Measurements from ENCODE around the gene NYAP2.

The NYAP2 gene

GRCh38 chr2:225512876-225513540 lies 113.5 kb downstream of the NYAP2 start:
- Histone ChIP-seq H3K27me3 (replicated peaks in 2 of 5; ENCODE audit: control insufficient read depth in 4 of 5, insufficient read depth in 5 of 5, low read length in 4 of 5) (no peaks in the 10 kb centered on the region), H3K4me3 (ENCODE audit: control insufficient read depth in 1 of 7, extremely low read depth in 1 of 7, insufficient read depth in 4 of 7, low read depth in 2 of 7, low read length in 6 of 7) (no peak overlapping the region), H3K36me3 (ENCODE audit: control insufficient read depth in 4 of 4, insufficient read depth in 4 of 4, low read length in 3 of 4) (no peaks in the 10 kb centered on the region), H3K27ac (ENCODE audit: insufficient read depth in 1 of 2, low read depth in 1 of 2, low read length in 2 of 2, poor library complexity in 1 of 2, severe bottlenecking in 2 of 2) (no peak overlapping the region), H3K4me1 (ENCODE audit: control extremely low read depth in 1 of 4, control insufficient read depth in 4 of 4, insufficient read depth in 4 of 4, low read length in 3 of 4) (no peaks in the 10 kb centered on the region), H3K9me3 (ENCODE audit: control extremely low read depth in 1 of 5, control insufficient read depth in 4 of 5, insufficient read depth in 2 of 5, low read depth in 1 of 5, low read length in 4 of 5) (no peaks in the 10 kb centered on the region)
- ChIA-PET POLR2A (no interaction called here), CTCF (no interaction called here)
- 97% methylated on average over 6 of the region's 9 CpGs for WGBS (ENCODE audit: insufficient coverage)
- no peak for DNase-seq

DNA sequence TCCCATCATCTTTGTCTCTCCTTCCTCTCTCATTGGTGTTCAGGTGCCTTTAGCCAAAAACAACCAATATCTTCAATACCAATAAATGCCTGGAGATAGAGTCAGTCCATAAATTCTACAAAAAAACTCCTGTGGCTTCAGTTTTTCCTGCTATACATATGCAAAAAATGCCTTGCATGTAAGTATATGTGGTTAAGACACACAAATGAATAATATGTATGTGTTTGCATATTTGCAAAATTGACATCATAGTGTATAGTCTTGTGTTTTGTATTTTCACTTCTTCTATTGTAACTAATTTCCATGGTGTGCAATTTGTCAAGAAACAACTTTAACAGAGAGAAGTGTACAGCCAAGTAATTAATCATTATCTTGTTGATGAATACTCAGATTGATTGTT lies 115.5 kb downstream of the NYAP2 start:
- Histone ChIP-seq H3K4me1 (ENCODE audit: control extremely low read depth in 1 of 4, control insufficient read depth in 4 of 4, insufficient read depth in 4 of 4, low read length in 3 of 4) (no peaks in the 10 kb centered on the region), H3K4me3 (ENCODE audit: control insufficient read depth in 1 of 7, extremely low read depth in 1 of 7, insufficient read depth in 4 of 7, low read depth in 2 of 7, low read length in 6 of 7) (no peak overlapping the region), H3K27ac (ENCODE audit: insufficient read depth in 1 of 2, low read depth in 1 of 2, low read length in 2 of 2, poor library complexity in 1 of 2, severe bottlenecking in 2 of 2) (no peak overlapping the region), H3K36me3 (ENCODE audit: control insufficient read depth in 4 of 4, insufficient read depth in 4 of 4, low read length in 3 of 4) (no peaks in the 10 kb centered on the region), H3K27me3 (replicated peaks in 2 of 5; ENCODE audit: control insufficient read depth in 4 of 5, insufficient read depth in 5 of 5, low read length in 4 of 5) (no peaks in the 10 kb centered on the region), H3K9me3 (ENCODE audit: control extremely low read depth in 1 of 5, control insufficient read depth in 4 of 5, insufficient read depth in 2 of 5, low read depth in 1 of 5, low read length in 4 of 5) (no peaks in the 10 kb centered on the region)
- ChIA-PET POLR2A (no interaction called here), CTCF (no interaction called here)
- no peak for DNase-seq

GRCh38 chr2:225526760-225527390 lies 127.4 kb downstream of the NYAP2 start:
- no peaks in the 10 kb centered on the region for H3K4me1 ChIP-seq (ENCODE audit: control extremely low read depth in 1 of 4, control insufficient read depth in 4 of 4, insufficient read depth in 4 of 4, low read length in 3 of 4)
- no peak overlapping the region for H3K27ac ChIP-seq (ENCODE audit: insufficient read depth in 1 of 2, low read depth in 1 of 2, low read length in 2 of 2, poor library complexity in 1 of 2, severe bottlenecking in 2 of 2)
- no peak for DNase-seq
- H3K27me3 ChIP-seq (replicated peaks in 2 of 5; ENCODE audit: control insufficient read depth in 4 of 5, insufficient read depth in 5 of 5, low read length in 4 of 5): no peaks in the 10 kb centered on the region
- ChIA-PET POLR2A (no interaction called here), CTCF (no interaction called here)
- no peaks in the 10 kb centered on the region for H3K9me3 ChIP-seq (ENCODE audit: control extremely low read depth in 1 of 5, control insufficient read depth in 4 of 5, insufficient read depth in 2 of 5, low read depth in 1 of 5, low read length in 4 of 5)
- WGBS (ENCODE audit: insufficient coverage): 97% methylated on average over 3 of the region's 4 CpGs
- no peaks in the 10 kb centered on the region for H3K36me3 ChIP-seq (ENCODE audit: control insufficient read depth in 4 of 4, insufficient read depth in 4 of 4, low read length in 3 of 4)
- H3K4me3 ChIP-seq (ENCODE audit: control insufficient read depth in 1 of 7, extremely low read depth in 1 of 7, insufficient read depth in 4 of 7, low read depth in 2 of 7, low read length in 6 of 7): no peak overlapping the region

GRCh38 chr2:225531559-225531958 lies 132.0 kb downstream of the NYAP2 start:
- no peaks in the 10 kb centered on the region for H3K27me3 ChIP-seq (replicated peaks in 2 of 5; ENCODE audit: control insufficient read depth in 4 of 5, insufficient read depth in 5 of 5, low read length in 4 of 5)
- H3K9me3 ChIP-seq (ENCODE audit: control extremely low read depth in 1 of 5, control insufficient read depth in 4 of 5, insufficient read depth in 2 of 5, low read depth in 1 of 5, low read length in 4 of 5): no peaks in the 10 kb centered on the region
- DNase-seq: no peak
- no peaks in the 10 kb centered on the region for H3K4me1 ChIP-seq (ENCODE audit: control extremely low read depth in 1 of 4, control insufficient read depth in 4 of 4, insufficient read depth in 4 of 4, low read length in 3 of 4)
- no peak overlapping the region for H3K27ac ChIP-seq (ENCODE audit: insufficient read depth in 1 of 2, low read depth in 1 of 2, low read length in 2 of 2, poor library complexity in 1 of 2, severe bottlenecking in 2 of 2)
- ChIA-PET CTCF (no interaction called here), POLR2A (no interaction called here)
- no peaks in the 10 kb centered on the region for H3K36me3 ChIP-seq (ENCODE audit: control insufficient read depth in 4 of 4, insufficient read depth in 4 of 4, low read length in 3 of 4)
- WGBS (ENCODE audit: insufficient coverage): no CpG with 5 or more reads among the region's 3 CpGs
- no peak overlapping the region for H3K4me3 ChIP-seq (ENCODE audit: control insufficient read depth in 1 of 7, extremely low read depth in 1 of 7, insufficient read depth in 4 of 7, low read depth in 2 of 7, low read length in 6 of 7)

DNA sequence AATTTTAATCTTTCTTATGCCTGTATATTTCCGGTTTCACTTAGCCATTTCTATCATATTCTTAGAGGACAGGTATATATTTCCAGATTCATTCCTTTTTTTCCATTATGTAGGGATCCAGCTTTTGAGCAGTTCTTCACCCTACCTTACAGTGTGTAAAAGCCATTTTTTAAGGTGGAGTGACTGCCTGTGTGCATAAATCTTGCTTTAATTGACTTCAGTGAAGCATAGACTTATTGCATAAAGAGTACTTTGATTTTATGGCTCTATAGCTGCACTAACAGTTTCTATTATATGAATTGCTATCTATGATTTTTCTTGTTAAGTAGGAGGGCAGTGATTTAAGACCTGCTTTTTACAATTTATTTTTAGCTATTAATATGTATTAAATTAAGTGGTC lies 132.6 kb downstream of the NYAP2 start:
- ChIA-PET POLR2A (no interaction called here), CTCF (no interaction called here)
- DNase-seq: no peak
- no peaks in the 10 kb centered on the region for H3K9me3 ChIP-seq (ENCODE audit: control extremely low read depth in 1 of 5, control insufficient read depth in 4 of 5, insufficient read depth in 2 of 5, low read depth in 1 of 5, low read length in 4 of 5)
- no peak overlapping the region for H3K4me3 ChIP-seq (ENCODE audit: control insufficient read depth in 1 of 7, extremely low read depth in 1 of 7, insufficient read depth in 4 of 7, low read depth in 2 of 7, low read length in 6 of 7)
- H3K36me3 ChIP-seq (ENCODE audit: control insufficient read depth in 4 of 4, insufficient read depth in 4 of 4, low read length in 3 of 4): no peaks in the 10 kb centered on the region
- H3K27ac ChIP-seq (ENCODE audit: insufficient read depth in 1 of 2, low read depth in 1 of 2, low read length in 2 of 2, poor library complexity in 1 of 2, severe bottlenecking in 2 of 2): no peak overlapping the region
- H3K4me1 ChIP-seq (ENCODE audit: control extremely low read depth in 1 of 4, control insufficient read depth in 4 of 4, insufficient read depth in 4 of 4, low read length in 3 of 4): no peaks in the 10 kb centered on the region
- no CpG with 5 or more reads among the region's 1 CpG for WGBS (ENCODE audit: insufficient coverage)
- H3K27me3 ChIP-seq (replicated peaks in 2 of 5; ENCODE audit: control insufficient read depth in 4 of 5, insufficient read depth in 5 of 5, low read length in 4 of 5): no peaks in the 10 kb centered on the region

- Histone ChIP-seq H3K4me1 (ENCODE audit: control extremely low read depth in 1 of 4, control insufficient read depth in 4 of 4, insufficient read depth in 4 of 4, low read length in 3 of 4) (no peaks in the 10 kb centered on the region), H3K27ac (ENCODE audit: insufficient read depth in 1 of 2, low read depth in 1 of 2, low read length in 2 of 2, poor library complexity in 1 of 2, severe bottlenecking in 2 of 2) (no peak overlapping the region), H3K27me3 (replicated peaks in 2 of 5; ENCODE audit: control insufficient read depth in 4 of 5, insufficient read depth in 5 of 5, low read length in 4 of 5) (no peaks in the 10 kb centered on the region), H3K36me3 (ENCODE audit: control insufficient read depth in 4 of 4, insufficient read depth in 4 of 4, low read length in 3 of 4) (no peaks in the 10 kb centered on the region), H3K4me3 (ENCODE audit: control insufficient read depth in 1 of 7, extremely low read depth in 1 of 7, insufficient read depth in 4 of 7, low read depth in 2 of 7, low read length in 6 of 7) (no peak overlapping the region), H3K9me3 (ENCODE audit: control extremely low read depth in 1 of 5, control insufficient read depth in 4 of 5, insufficient read depth in 2 of 5, low read depth in 1 of 5, low read length in 4 of 5) (no peaks in the 10 kb centered on the region)
- 100% methylated on average over 1 of the region's 6 CpGs for WGBS (ENCODE audit: insufficient coverage)
- POLR2A ChIA-PET: interaction anchor here (0.5 kb wide), 1 partner anchor 1964 kb away, joined by 5 read pairs; no protein-coding TSS in a partner anchor
- no peak for DNase-seq
- CTCF ChIA-PET: no interaction called here
These were observed 134.5 kb downstream of the NYAP2 start for GRCh38 chr2:225534037-225534436.

GRCh38 chr2:225534697-225535096 lies 135.2 kb downstream of the NYAP2 start:
- POLR2A ChIA-PET: no interaction called here
- CTCF ChIA-PET: no interaction called here

More at GRCh38 chr2:225534697-225535096, 135.2 kb downstream of the NYAP2 start:
- H3K36me3 ChIP-seq (ENCODE audit: control insufficient read depth in 4 of 4, insufficient read depth in 4 of 4, low read length in 3 of 4): no peaks in the 10 kb centered on the region
- no peaks in the 10 kb centered on the region for H3K27me3 ChIP-seq (replicated peaks in 2 of 5; ENCODE audit: control insufficient read depth in 4 of 5, insufficient read depth in 5 of 5, low read length in 4 of 5)
- DNase-seq: no peak
- 96% methylated on average over 4 of the region's 4 CpGs for WGBS (ENCODE audit: insufficient coverage)
- H3K9me3 ChIP-seq (ENCODE audit: control extremely low read depth in 1 of 5, control insufficient read depth in 4 of 5, insufficient read depth in 2 of 5, low read depth in 1 of 5, low read length in 4 of 5): no peaks in the 10 kb centered on the region
- no peak overlapping the region for H3K27ac ChIP-seq (ENCODE audit: insufficient read depth in 1 of 2, low read depth in 1 of 2, low read length in 2 of 2, poor library complexity in 1 of 2, severe bottlenecking in 2 of 2)
- no peaks in the 10 kb centered on the region for H3K4me1 ChIP-seq (ENCODE audit: control extremely low read depth in 1 of 4, control insufficient read depth in 4 of 4, insufficient read depth in 4 of 4, low read length in 3 of 4)
- no peak overlapping the region for H3K4me3 ChIP-seq (ENCODE audit: control insufficient read depth in 1 of 7, extremely low read depth in 1 of 7, insufficient read depth in 4 of 7, low read depth in 2 of 7, low read length in 6 of 7)

All from common myeloid progenitor, CD34-positive (primary cell).